PC-9 (cell line): ENCODE measurements around the gene FOXP1. TPM values are rescaled to one million over a fixed set of nuclear protein-coding genes. Genes with fewer than 3 reads are reported as not detected.

Source experiments
- BruUV-seq: library from RNA; stranded (reverse); fragments of 400-500 nt; replicated peaks from 2 replicates; lab custom pipeline; 2021; lab: Mats Ljungman, UMichigan
- CTCF ChIA-PET: fragments of 300-600 bp; sonication (Branson Sonifier 250); formaldehyde crosslinking; loops from one replicate; lab custom pipeline; 2022; ENCODE audit warnings: antibody characterized with exemption; lab: Charles Lee
- POLR2A ChIA-PET: fragments of 300-600 bp; sonication (Branson Sonifier 250); formaldehyde crosslinking; loops from one replicate; lab custom pipeline; 2022; ENCODE audit warnings: antibody characterized with exemption; ENCODE audit not compliant: unreplicated experiment; lab: Charles Lee
- DNase-seq, 2 experiments: peaks; one replicate each; pipeline versions ENCODE4 v3.0.0 to v3.0.0-alpha.2; 2015 to 2022; ENCODE audit warnings: mixed read lengths in 1 of 2
- H2AFZ ChIP-seq: fragments of 200-600 bp; sonication (generic); 2 replicates; pipeline ENCODE4 v1.8.1; 2017; ENCODE audit warnings: antibody characterized with exemption
- H3F3A ChIP-seq: fragments of 200-600 bp; sonication (generic); 2 replicates; pipeline ENCODE4 v1.8.1; 2017; ENCODE audit warnings: antibody characterized with exemption, mild to moderate bottlenecking, low read depth; ENCODE audit not compliant: insufficient read depth
- H3K27ac ChIP-seq: fragments of 200-600 bp; sonication (generic); 2 replicates; pipeline ENCODE4 v1.6.1; 2016; ENCODE audit warnings: mixed run types
- H3K27me3 ChIP-seq: fragments of 200-600 bp; sonication (generic); 2 replicates; pipeline ENCODE4 v1.6.1; 2016; ENCODE audit warnings: low read depth, mixed run types; ENCODE audit not compliant: insufficient read depth
- H3K36me3 ChIP-seq: fragments of 200-600 bp; sonication (generic); 2 replicates; pipeline ENCODE4 v1.6.1; 2016; ENCODE audit warnings: low read depth, mixed run types
- H3K4me1 ChIP-seq: fragments of 200-600 bp; sonication (generic); replicated peaks from 2 replicates; pipeline ENCODE4 v1.6.1; 2016; ENCODE audit warnings: mixed run types; ENCODE audit not compliant: insufficient read depth
- H3K4me2 ChIP-seq: fragments of 200-600 bp; sonication (generic); 2 replicates; pipeline ENCODE4 v1.6.1; 2017; ENCODE audit warnings: mixed run types
- H3K4me3 ChIP-seq: fragments of 200-600 bp; sonication (generic); 2 replicates; pipeline ENCODE4 v1.6.1; 2016; ENCODE audit warnings: mixed run types
- H3K79me2 ChIP-seq: fragments of 200-600 bp; sonication (generic); 2 replicates; pipeline ENCODE4 v1.6.1; 2017; ENCODE audit warnings: low read depth, mixed run types
- H3K9me2 ChIP-seq: fragments of 200-600 bp; sonication (generic); 2 replicates; pipeline ENCODE4 v1.8.1; 2017; ENCODE audit warnings: mild to moderate bottlenecking; ENCODE audit not compliant: insufficient read depth
- H3K9me3 ChIP-seq: fragments of 200-600 bp; sonication (generic); 2 replicates; pipeline ENCODE4 v1.8.1; 2016; ENCODE audit warnings: low read depth; ENCODE audit not compliant: insufficient read depth
- H4K20me1 ChIP-seq: fragments of 200-600 bp; sonication (generic); 2 replicates; pipeline ENCODE4 v1.8.1; 2017; ENCODE audit not compliant: insufficient read depth
- CTCF ChIP-seq: fragments of 200-600 bp; sonication (generic); conservative IDR thresholded peaks from 2 replicates; pipeline ENCODE4 v1.6.1; 2017; ENCODE audit warnings: mixed run types, antibody characterized with exemption, mild to moderate bottlenecking, moderate library complexity
- EZH2 ChIP-seq: fragments of 200-600 bp; sonication (generic); IDR thresholded peaks from 2 replicates; pipeline ENCODE4 v1.8.0; 2017; ENCODE audit warnings: antibody characterized with exemption, low read depth
- intact Hi-C: fragments of 100-400 bp; cut with micrococcal nuclease; formaldehyde crosslinking; loops from one replicate; pipeline ENCODE4 v1.10.0; 2022; ENCODE audit not compliant: unreplicated experiment
- total RNA-seq: library from RNA; stranded (reverse); gene quantifications from 2 replicates; pipeline ENCODE4 v1.2.3, GENCODE V29; 2021

FOXP1 gene
- total RNA-seq, 1 experiment from 2014 or later: 33.3 TPM

GRCh38 chr3:71628522-71628921, 45.0 kb upstream of the FOXP1 start:
- Histone ChIP-seq H3K9me3 (no peaks in the 10 kb centered on the region), H3K4me3 (no peak overlapping the region), H3K4me2 (no peak overlapping the region), H3K27ac (no peak overlapping the region), H3K36me3 (no peaks in the 10 kb centered on the region), H3K4me1 (no peaks in the 10 kb centered on the region), H3F3A (no peaks in the 10 kb centered on the region), H3K9me2 (no peaks in the 10 kb centered on the region), H3K27me3 (peaks cover 53% of the 10 kb centered on the region), H3K79me2 (no peaks in the 10 kb centered on the region), H4K20me1 (no peaks in the 10 kb centered on the region), H2AFZ (no peak overlapping the region)
- TF ChIP-seq EZH2 (no peak), CTCF (no peak)
- POLR2A ChIA-PET: no interaction called here
- DNase-seq: no peak
- CTCF ChIA-PET: no interaction called here
- intact Hi-C loops: no loop called here
- no TSS peak for BruUV-seq

- BruUV-seq: no TSS peak
Measured at GRCh38 chr3:71625676-71626075, 42.1 kb upstream of the FOXP1 start.

GRCh38 chr3:71621825-71622537, 38.5 kb upstream of the FOXP1 start:
- Histone ChIP-seq H3F3A (no peaks in the 10 kb centered on the region), H3K36me3 (no peaks in the 10 kb centered on the region), H3K27ac (no peak overlapping the region), H3K4me2 (no peak overlapping the region), H3K9me2 (no peaks in the 10 kb centered on the region), H3K4me3 (no peak overlapping the region), H4K20me1 (no peaks in the 10 kb centered on the region), H3K79me2 (no peaks in the 10 kb centered on the region), H2AFZ (no peak overlapping the region), H3K27me3 (peaks cover 78% of the 10 kb centered on the region), H3K4me1 (no peaks in the 10 kb centered on the region), H3K9me3 (no peaks in the 10 kb centered on the region)
- intact Hi-C loops: no loop called here
- CTCF ChIA-PET: no interaction called here
- no TSS peak for BruUV-seq
- POLR2A ChIA-PET: interaction anchor here (0.6 kb wide), 2 partner anchors 12 to 216 kb away, joined by 3 to 11 read pairs; no protein-coding TSS in a partner anchor
- TF ChIP-seq EZH2: no peak
- TF ChIP-seq CTCF: no peak
- DNase-seq: no peak

More at GRCh38 chr3:71625676-71626075, 42.1 kb upstream of the FOXP1 start:
- Histone ChIP-seq H3K27ac (no peak overlapping the region), H2AFZ (no peak overlapping the region), H3K79me2 (no peaks in the 10 kb centered on the region), H3K36me3 (no peaks in the 10 kb centered on the region), H3K9me3 (no peaks in the 10 kb centered on the region), H4K20me1 (no peaks in the 10 kb centered on the region), H3F3A (no peaks in the 10 kb centered on the region), H3K4me3 (no peak overlapping the region), H3K4me2 (no peak overlapping the region), H3K9me2 (no peaks in the 10 kb centered on the region), H3K4me1 (no peaks in the 10 kb centered on the region), H3K27me3 (peaks cover 79% of the 10 kb centered on the region)
- POLR2A ChIA-PET: no interaction called here
- intact Hi-C loops: no loop called here
- TF ChIP-seq EZH2 (no peak), CTCF (no peak)
- DNase-seq: no peak
- CTCF ChIA-PET: no interaction called here
